KOPT-K1 (cell line): ENCODE results near the gene ERFE.
"Not testable (repeated sequence)": the region's sequence is repeated elsewhere in the genome, so short reads cannot be mapped to it uniquely, and the experiment has no call there.

Experiments
- H3K27ac ChIP-seq: fragments of 200-600 bp; sonication (generic); 2 replicates; pipeline ENCODE4 v1.5.1; 2016; ENCODE audit warnings: antibody characterized with exemption, mild to moderate bottlenecking, low read depth, low read length; ENCODE audit not compliant: poor library complexity, severe bottlenecking
- H3K36me3 ChIP-seq: fragments of 200-600 bp; sonication (generic); 2 replicates; pipeline ENCODE4 v1.5.1; 2017; ENCODE audit warnings: antibody characterized with exemption, mild to moderate bottlenecking, low read length, moderate library complexity; ENCODE audit not compliant: insufficient read depth
- H3K9me3 ChIP-seq: fragments of 200-600 bp; sonication (generic); 2 replicates; pipeline ENCODE4 v1.5.1; 2017; ENCODE audit warnings: antibody characterized with exemption, low read length, mild to moderate bottlenecking; ENCODE audit not compliant: insufficient read depth, poor library complexity, severe bottlenecking

ERFE gene

GRCh38 chr2:238158509-238159070 lies at the start of gene ERFE:
ERFE (plus strand) TSS chr2:238158970; CDS start chr2:238159008, 38 bp downstream.
- H3K27ac ChIP-seq, result no peak within 1 kb of the TSS

GRCh38 chr2:238113611-238114010 lies 45.2 kb upstream of the ERFE start:
- H3K27ac ChIP-seq, result no peak overlapping the region
- no peaks in the 10 kb centered on the region for H3K36me3 ChIP-seq
- peaks cover 29% of the 10 kb centered on the region for H3K9me3 ChIP-seq

More at GRCh38 chr2:238158509-238159070, at the start of gene ERFE:
- peaks cover 6% of the 10 kb centered on the region for H3K9me3 ChIP-seq
- H3K36me3 ChIP-seq, result no peaks in the 10 kb centered on the region

GRCh38 chr2:238114331-238114841 lies 44.4 kb upstream of the ERFE start:
- H3K36me3 ChIP-seq, result no peaks in the 10 kb centered on the region
- no peak overlapping the region for H3K27ac ChIP-seq
- peaks cover 29% of the 10 kb centered on the region for H3K9me3 ChIP-seq

GRCh38 chr2:238114851-238115660 lies 43.7 kb upstream of the ERFE start:
- Histone ChIP-seq H3K27ac (no peak overlapping the region), H3K9me3 (peaks cover 29% of the 10 kb centered on the region), H3K36me3 (no peaks in the 10 kb centered on the region)

GRCh38 chr2:238115709-238116108 lies 43.1 kb upstream of the ERFE start:
- H3K9me3 ChIP-seq, result peaks cover 26% of the 10 kb centered on the region
- H3K36me3 ChIP-seq, H3K27ac ChIP-seq: not testable (repeated sequence)

GRCh38 chr2:238116298-238117198 lies 42.2 kb upstream of the ERFE start:
- no peaks in the 10 kb centered on the region for H3K36me3 ChIP-seq
- H3K27ac ChIP-seq, result no peak overlapping the region
- peaks cover 20% of the 10 kb centered on the region for H3K9me3 ChIP-seq

GRCh38 chr2:238117199-238118154 lies 41.3 kb upstream of the ERFE start:
- H3K36me3 ChIP-seq, result no peaks in the 10 kb centered on the region
- H3K9me3 ChIP-seq, result peaks cover 11% of the 10 kb centered on the region
- H3K27ac ChIP-seq, result no peak overlapping the region

- H3K27ac ChIP-seq, result no peak overlapping the region
- H3K9me3 ChIP-seq, result no peaks in the 10 kb centered on the region
- H3K36me3 ChIP-seq, result no peaks in the 10 kb centered on the region
Measured at GRCh38 chr2:238119756-238120462, 38.9 kb upstream of the ERFE start.

GRCh38 chr2:238120463-238121298 lies 38.1 kb upstream of the ERFE start:
- Histone ChIP-seq H3K36me3 (no peaks in the 10 kb centered on the region), H3K27ac (no peak overlapping the region), H3K9me3 (no peaks in the 10 kb centered on the region)

- no peaks in the 10 kb centered on the region for H3K9me3 ChIP-seq
- H3K27ac ChIP-seq, result no peak overlapping the region
- no peaks in the 10 kb centered on the region for H3K36me3 ChIP-seq
Measured at GRCh38 chr2:238121511-238122286, 37.1 kb upstream of the ERFE start.

GRCh38 chr2:238122287-238123217 lies 36.2 kb upstream of the ERFE start:
- H3K9me3 ChIP-seq, result no peaks in the 10 kb centered on the region
- no peaks in the 10 kb centered on the region for H3K36me3 ChIP-seq
- H3K27ac ChIP-seq, result no peak overlapping the region
